H9 (cell line): Measurements from ENCODE around the gene CEP85L. TPM values are rescaled to one million over a fixed set of nuclear protein-coding genes. Genes with fewer than 3 reads are reported as not detected.

ENCODE experiments used
- DNase-seq: peaks from one replicate; pipeline ENCODE4 v3.0.0-alpha.2; 2017
- H2AFZ ChIP-seq: one replicate; pipeline ENCODE4 v1.6.1; 2013; ENCODE audit warnings: mild to moderate bottlenecking, low read length, control low read depth, moderate library complexity
- H2AK5ac ChIP-seq: 2 replicates; pipeline ENCODE4 v1.6.1; 2013; ENCODE audit warnings: low read length, control low read depth, mixed read lengths; ENCODE audit not compliant: insufficient read length
- H2BK120ac ChIP-seq: one replicate; pipeline ENCODE4 v1.6.1; 2013; ENCODE audit warnings: low read depth, mild to moderate bottlenecking, low read length, control low read depth, inconsistent platforms; ENCODE audit not compliant: poor library complexity, severe bottlenecking
- H2BK12ac ChIP-seq: 2 replicates; pipeline ENCODE4 v1.6.1; 2013; ENCODE audit warnings: low read length, control low read depth, mixed read lengths, low read depth; ENCODE audit not compliant: insufficient read length
- H2BK15ac ChIP-seq: 2 replicates; pipeline ENCODE4 v1.6.1; 2013; ENCODE audit warnings: low read depth, low read length, control low read depth
- H2BK20ac ChIP-seq: one replicate; pipeline ENCODE4 v1.6.1; 2013; ENCODE audit warnings: low read depth, mild to moderate bottlenecking, low read length, control low read depth, inconsistent platforms; ENCODE audit not compliant: poor library complexity, severe bottlenecking
- H2BK5ac ChIP-seq: 2 replicates; pipeline ENCODE4 v1.6.1; 2013; ENCODE audit warnings: low read length, control low read depth, mixed read lengths; ENCODE audit not compliant: insufficient read length
- H3K14ac ChIP-seq: 2 replicates; pipeline ENCODE4 v1.6.1; 2013; ENCODE audit warnings: low read length, control low read depth; ENCODE audit not compliant: insufficient read depth
- H3K18ac ChIP-seq: 2 replicates; pipeline ENCODE4 v1.6.1; 2013; ENCODE audit warnings: low read depth, mild to moderate bottlenecking, mixed read lengths, low read length, control low read depth; ENCODE audit not compliant: insufficient read length
- H3K23ac ChIP-seq: 2 replicates; pipeline ENCODE4 v1.6.1; 2013; ENCODE audit warnings: low read length, control low read depth, mixed read lengths, low read depth; ENCODE audit not compliant: insufficient read length
- H3K23me2 ChIP-seq: 2 replicates; pipeline ENCODE4 v1.6.1; 2013; ENCODE audit warnings: low read depth, mild to moderate bottlenecking, mixed read lengths, low read length, control low read depth; ENCODE audit not compliant: insufficient read length, poor library complexity, severe bottlenecking
- H3K27ac ChIP-seq: 2 replicates; pipeline ENCODE4 v1.5.1; 2013; ENCODE audit warnings: low read length, control low read depth, mixed read lengths, low read depth; ENCODE audit not compliant: insufficient read length
- H3K27me3 ChIP-seq: 2 replicates; pipeline ENCODE4 v1.6.1; 2013; ENCODE audit warnings: low read length, control low read depth, inconsistent platforms; ENCODE audit not compliant: insufficient read depth
- H3K4ac ChIP-seq: 2 replicates; pipeline ENCODE4 v1.6.1; 2013; ENCODE audit warnings: low read depth, mild to moderate bottlenecking, control low read depth, inconsistent platforms, low read length, moderate library complexity
- H3K4me1 ChIP-seq: 2 replicates; pipeline ENCODE4 v1.6.1; 2013; ENCODE audit warnings: low read length, control low read depth, inconsistent platforms; ENCODE audit not compliant: insufficient read depth
- H3K4me2 ChIP-seq: 2 replicates; pipeline ENCODE4 v1.6.1; 2013; ENCODE audit warnings: low read length, control low read depth, mixed read lengths; ENCODE audit not compliant: insufficient read length, insufficient read depth
- H3K56ac ChIP-seq: 2 replicates; pipeline ENCODE4 v1.6.1; 2013; ENCODE audit warnings: low read depth, mild to moderate bottlenecking, mixed read lengths, low read length, control low read depth; ENCODE audit not compliant: insufficient read length
- H3K79me1 ChIP-seq: 2 replicates; pipeline ENCODE4 v1.6.1; 2013; ENCODE audit warnings: low read depth, mild to moderate bottlenecking, moderate library complexity, low read length, control low read depth, inconsistent platforms; ENCODE audit not compliant: insufficient read depth, poor library complexity, severe bottlenecking
- H3K79me2 ChIP-seq: 2 replicates; pipeline ENCODE4 v1.6.1; 2013; ENCODE audit warnings: low read length, control low read depth, inconsistent platforms; ENCODE audit not compliant: insufficient read depth
- H3K9ac ChIP-seq: 2 replicates; pipeline ENCODE4 v1.6.1; 2013; ENCODE audit warnings: low read length, control low read depth, mixed read lengths; ENCODE audit not compliant: insufficient read length; ENCODE audit errors: extremely low read depth
- H3K9me3 ChIP-seq: one replicate; pipeline ENCODE4 v1.6.1; 2013; ENCODE audit warnings: low read depth, low read length, inconsistent platforms; ENCODE audit not compliant: control insufficient read depth
- H3T11ph ChIP-seq: one replicate; pipeline ENCODE4 v1.6.1; 2013; ENCODE audit warnings: mild to moderate bottlenecking, low read length, control low read depth, inconsistent platforms
- H4K20me1 ChIP-seq: one replicate; pipeline ENCODE4 v1.6.1; 2013; ENCODE audit not compliant: control insufficient read depth, insufficient read length, insufficient read depth
- H4K5ac ChIP-seq: 2 replicates; pipeline ENCODE4 v1.6.1; 2013; ENCODE audit warnings: low read depth, mild to moderate bottlenecking, mixed read lengths, low read length, control low read depth; ENCODE audit not compliant: insufficient read length
- H4K8ac ChIP-seq: replicated peaks from 2 replicates; pipeline ENCODE4 v1.6.1; 2013; ENCODE audit warnings: low read length, control low read depth, mixed read lengths, low read depth; ENCODE audit not compliant: insufficient read length
- H4K91ac ChIP-seq: 2 replicates; pipeline ENCODE4 v1.6.1; 2013; ENCODE audit warnings: low read depth, mild to moderate bottlenecking, moderate library complexity, mixed read lengths, low read length, control low read depth; ENCODE audit not compliant: insufficient read length
- H3K27ac Mint-ChIP-seq, 3 experiments: 2 replicates in 2 of 3; 3 replicates in 1 of 3; pipeline ENCODE4 v1.8.0; 2020 to 2021; ENCODE audit warnings: mixed read lengths in 3 of 3, mild to moderate bottlenecking in 1 of 3, moderate library complexity in 1 of 3
- H3K27me3 Mint-ChIP-seq: 2 replicates; pipeline ENCODE4 v1.8.0; 2021; ENCODE audit warnings: low read depth, mild to moderate bottlenecking, moderate library complexity, mixed read lengths
- H3K36me3 Mint-ChIP-seq, 3 experiments: 2 replicates in 2 of 3; 3 replicates in 1 of 3; pipeline ENCODE4 v1.8.0; 2020 to 2021; ENCODE audit warnings: low read depth in 3 of 3, mixed read lengths in 3 of 3; ENCODE audit not compliant: insufficient read depth in 1 of 3
- H3K4me1 Mint-ChIP-seq, 2 experiments: 2 replicates each; pipeline ENCODE4 v1.8.0; 2020; ENCODE audit warnings: mixed read lengths in 2 of 2
- H3K4me3 Mint-ChIP-seq, 2 experiments: 2 replicates in 1 of 2; 3 replicates in 1 of 2; pipeline ENCODE4 v1.8.0; 2020 to 2021; ENCODE audit warnings: mild to moderate bottlenecking in 2 of 2, mixed read lengths in 2 of 2, moderate library complexity in 1 of 2
- H3K9me3 Mint-ChIP-seq, 2 experiments: 2 replicates in 1 of 2; 3 replicates in 1 of 2; pipeline ENCODE4 v1.8.0; 2020; ENCODE audit warnings: mild to moderate bottlenecking in 2 of 2, mixed read lengths in 2 of 2, moderate library complexity in 1 of 2
- WGBS: extraction: QIAGEN DNeasy Blood & Tissue Kit; methylation state at CpG from one replicate; pipeline ENCODE4 v1.1.7; 2013; ENCODE audit warnings: missing lambda C conversion rate, low lambda C conversion rate, mixed read lengths; ENCODE audit not compliant: insufficient read length; ENCODE audit errors: extremely low coverage; 5-methylcytosine and 5-hydroxymethylcytosine counted together
- total RNA-seq: library from RNA; stranded (reverse); gene quantifications from 2 replicates; pipeline ENCODE4 v1.2.1, GENCODE V29; 2021
- TF ChIP-seq, protein P1 (sequence below): fragments of 200-600 bp; sonication (generic); conservative IDR thresholded peaks from 3 replicates; pipeline ENCODE4 v1.8.0; 2021; ENCODE audit warnings: antibody characterized with exemption, mild to moderate bottlenecking

Gene CEP85L
- total RNA-seq, 1 experiment from 2014 or later: 3.8 TPM

DNA sequence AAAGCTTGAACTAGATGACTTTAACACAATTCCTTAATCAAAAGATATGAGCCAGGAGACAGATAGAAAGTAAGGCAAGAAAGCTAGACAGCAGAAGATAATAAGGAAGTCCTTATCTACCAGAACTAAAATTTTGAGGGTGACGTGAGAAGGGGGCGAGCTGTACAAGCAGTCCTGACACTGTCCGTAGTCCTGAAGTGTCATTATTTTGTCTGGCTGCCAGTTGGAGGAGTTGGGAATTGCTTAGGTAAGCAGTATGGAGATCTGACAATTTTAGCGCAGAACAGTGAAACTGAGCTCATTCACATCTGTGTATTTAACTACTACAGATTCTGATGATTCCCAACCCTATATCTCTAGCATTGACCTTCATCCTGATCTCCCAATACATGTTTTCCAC lies 25.8 kb upstream of the CEP85L start:
- H3K27me3 Mint-ChIP-seq: no peaks in the 10 kb centered on the region; the same call in 1 of the 2 replicates
- H3K23me2 ChIP-seq: no peaks in the 10 kb centered on the region
- no peaks in the 10 kb centered on the region for H3K79me2 ChIP-seq
- H3K14ac ChIP-seq: no peak overlapping the region
- no CpG with 5 or more reads among the region's 4 CpGs for WGBS
- no peaks in the 10 kb centered on the region for H3K9me3 Mint-ChIP-seq
- H4K91ac ChIP-seq: no peak overlapping the region
- no peak overlapping the region for H2BK5ac ChIP-seq
- no peak overlapping the region for H3K27ac Mint-ChIP-seq
- H3K18ac ChIP-seq: no peak overlapping the region
- H3K4me3 Mint-ChIP-seq: no peak overlapping the region
- peaks cover 0 to 2% of the 10 kb centered on the region in 2 experiments; a peak in 1 of 4 replicates for H3K4me1 Mint-ChIP-seq
- H2AK5ac ChIP-seq: no peak overlapping the region
- H4K8ac ChIP-seq: no peak overlapping the region
- DNase-seq: no peak
- no peak overlapping the region for H3K27ac ChIP-seq
- H4K20me1 ChIP-seq: no peaks in the 10 kb centered on the region
- H3K9ac ChIP-seq: no peak overlapping the region
- H3K36me3 Mint-ChIP-seq: no peaks in the 10 kb centered on the region
- H2BK120ac ChIP-seq: no peak overlapping the region
- no peak overlapping the region for H2AFZ ChIP-seq
- H3K4me1 ChIP-seq: no peaks in the 10 kb centered on the region
- H3T11ph ChIP-seq: no peak overlapping the region
- TF ChIP-seq, protein P1, sequence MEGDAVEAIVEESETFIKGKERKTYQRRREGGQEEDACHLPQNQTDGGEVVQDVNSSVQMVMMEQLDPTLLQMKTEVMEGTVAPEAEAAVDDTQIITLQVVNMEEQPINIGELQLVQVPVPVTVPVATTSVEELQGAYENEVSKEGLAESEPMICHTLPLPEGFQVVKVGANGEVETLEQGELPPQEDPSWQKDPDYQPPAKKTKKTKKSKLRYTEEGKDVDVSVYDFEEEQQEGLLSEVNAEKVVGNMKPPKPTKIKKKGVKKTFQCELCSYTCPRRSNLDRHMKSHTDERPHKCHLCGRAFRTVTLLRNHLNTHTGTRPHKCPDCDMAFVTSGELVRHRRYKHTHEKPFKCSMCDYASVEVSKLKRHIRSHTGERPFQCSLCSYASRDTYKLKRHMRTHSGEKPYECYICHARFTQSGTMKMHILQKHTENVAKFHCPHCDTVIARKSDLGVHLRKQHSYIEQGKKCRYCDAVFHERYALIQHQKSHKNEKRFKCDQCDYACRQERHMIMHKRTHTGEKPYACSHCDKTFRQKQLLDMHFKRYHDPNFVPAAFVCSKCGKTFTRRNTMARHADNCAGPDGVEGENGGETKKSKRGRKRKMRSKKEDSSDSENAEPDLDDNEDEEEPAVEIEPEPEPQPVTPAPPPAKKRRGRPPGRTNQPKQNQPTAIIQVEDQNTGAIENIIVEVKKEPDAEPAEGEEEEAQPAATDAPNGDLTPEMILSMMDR: no peak
- no peaks in the 10 kb centered on the region for H3K27me3 ChIP-seq
- no peak overlapping the region for H2BK20ac ChIP-seq
- no peak overlapping the region for H2BK15ac ChIP-seq
- no peaks in the 10 kb centered on the region for H3K79me1 ChIP-seq
- H3K4ac ChIP-seq: no peak overlapping the region
- no peak overlapping the region for H4K5ac ChIP-seq
- H3K56ac ChIP-seq: no peak overlapping the region
- no peaks in the 10 kb centered on the region for H3K9me3 ChIP-seq
- no peak overlapping the region for H2BK12ac ChIP-seq
- H3K23ac ChIP-seq: no peak overlapping the region
- H3K4me2 ChIP-seq: no peak overlapping the region
